IMR-90 (cell line): ENCODE results near the gene FOXO6. TPM values are rescaled to one million over a fixed set of nuclear protein-coding genes. Genes with fewer than 3 reads are reported as not detected.

Source experiments
- ATAC-seq: fragments of 200-7000 bp; cut with Tn5 transposase; 2 replicates; pipeline ENCODE4 v1.9.1; 2020; ENCODE audit warnings: low read depth, mild to moderate bottlenecking, moderate library complexity
- BruUV-seq: library from RNA; stranded (reverse); fragments of 400-500 nt; replicated peaks from 2 replicates; lab custom pipeline; 2021; lab: Mats Ljungman, UMichigan
- CTCF ChIA-PET: fragments of 300-600 bp; formaldehyde crosslinking; extraction: SDS; loops from one replicate; lab custom pipeline; 2021; ENCODE audit warnings: antibody characterized with exemption; lab: Yijun Ruan, JAX
- POLR2A ChIA-PET: fragments of 300-600 bp; sonication (Branson Sonifier 250); formaldehyde crosslinking; loops from one replicate; lab custom pipeline; 2022; ENCODE audit warnings: antibody characterized with exemption; ENCODE audit not compliant: unreplicated experiment; lab: Charles Lee
- DNase-seq: peaks from one replicate; pipeline ENCODE4 v3.0.0; 2013
- H2AFZ ChIP-seq: replicated peaks from 2 replicates; pipeline ENCODE3; 2013; ENCODE audit warnings: low read length, mild to moderate bottlenecking; ENCODE audit not compliant: poor library complexity
- H2AK5ac ChIP-seq: 2 replicates; pipeline ENCODE4 v1.6.1; 2013; ENCODE audit warnings: low read depth, low read length, inconsistent platforms
- H2AK9ac ChIP-seq: replicated peaks from 2 replicates; pipeline ENCODE3; 2013; ENCODE audit warnings: mild to moderate bottlenecking, low read depth, low read length, moderate library complexity; ENCODE audit not compliant: poor library complexity
- H2BK120ac ChIP-seq: 2 replicates; pipeline ENCODE4 v1.6.1; 2013; ENCODE audit warnings: low read depth, low read length, inconsistent platforms
- H2BK15ac ChIP-seq: 3 replicates; pipeline ENCODE4 v1.6.1; 2013; ENCODE audit warnings: low read depth, low read length, inconsistent platforms
- H2BK20ac ChIP-seq: 2 replicates; pipeline ENCODE4 v1.6.1; 2013; ENCODE audit warnings: low read depth, mild to moderate bottlenecking, inconsistent platforms, low read length, moderate library complexity
- H2BK5ac ChIP-seq: 2 replicates; pipeline ENCODE4 v1.6.1; 2013; ENCODE audit warnings: mild to moderate bottlenecking, low read depth, low read length, inconsistent platforms; ENCODE audit not compliant: poor library complexity, severe bottlenecking
- H3K14ac ChIP-seq: replicated peaks from 2 replicates; pipeline ENCODE4 v1.6.1; 2013; ENCODE audit warnings: low read depth, low read length, inconsistent platforms
- H3K18ac ChIP-seq: 2 replicates; pipeline ENCODE4 v1.6.1; 2013; ENCODE audit warnings: low read depth, low read length, control low read depth
- H3K23ac ChIP-seq: 2 replicates; pipeline ENCODE4 v1.6.1; 2013; ENCODE audit warnings: low read depth, low read length, inconsistent platforms
- H3K27ac ChIP-seq: 2 replicates; pipeline ENCODE4 v1.5.1; 2013; ENCODE audit warnings: mild to moderate bottlenecking, control low read depth, low read length; ENCODE audit not compliant: insufficient read depth
- H3K27me3 ChIP-seq: 2 replicates; pipeline ENCODE4 v1.6.1; 2013; ENCODE audit warnings: low read length; ENCODE audit not compliant: control insufficient read depth, insufficient read depth
- H3K36me3 ChIP-seq: 2 replicates; pipeline ENCODE4 v1.6.1; 2013; ENCODE audit warnings: low read length, mixed read lengths; ENCODE audit not compliant: control insufficient read depth, insufficient read depth
- H3K4ac ChIP-seq: 2 replicates; pipeline ENCODE4 v1.6.1; 2013; ENCODE audit warnings: low read depth, low read length, inconsistent platforms
- H3K4me1 ChIP-seq: 2 replicates; pipeline ENCODE4 v1.6.1; 2013; ENCODE audit warnings: low read length, mixed read lengths; ENCODE audit not compliant: control insufficient read depth, insufficient read depth
- H3K4me2 ChIP-seq: 2 replicates; pipeline ENCODE4 v1.6.1; 2013; ENCODE audit warnings: low read depth, mild to moderate bottlenecking, control low read depth, low read length, moderate library complexity
- H3K4me3 ChIP-seq: 2 replicates; pipeline ENCODE4 v1.5.1; 2013; ENCODE audit warnings: low read depth, mild to moderate bottlenecking, control low read depth, low read length, moderate library complexity; ENCODE audit not compliant: insufficient read depth
- H3K56ac ChIP-seq: 2 replicates; pipeline ENCODE4 v1.6.1; 2013; ENCODE audit warnings: low read length, inconsistent platforms; ENCODE audit not compliant: insufficient read depth; ENCODE audit errors: extremely low read depth
- H3K79me1 ChIP-seq, 2 experiments: 2 replicates each; pipeline ENCODE4 v1.6.1; 2013; ENCODE audit warnings: low read length in 2 of 2, inconsistent platforms in 1 of 2, low read depth in 1 of 2
- H3K9ac ChIP-seq: 2 replicates; pipeline ENCODE4 v1.6.1; 2013; ENCODE audit warnings: low read depth, low read length, control low read depth
- H3K9me1 ChIP-seq: 2 replicates; pipeline ENCODE4 v1.6.1; 2013; ENCODE audit warnings: low read length, inconsistent platforms; ENCODE audit not compliant: insufficient read depth
- H3K9me3 ChIP-seq: 2 replicates; pipeline ENCODE4 v1.6.1; 2013; ENCODE audit warnings: low read length; ENCODE audit not compliant: control insufficient read depth, insufficient read depth
- H4K20me1 ChIP-seq: 2 replicates; pipeline ENCODE4 v1.6.1; 2013; ENCODE audit warnings: low read length, inconsistent platforms; ENCODE audit not compliant: insufficient read depth
- H4K5ac ChIP-seq: 2 replicates; pipeline ENCODE4 v1.6.1; 2013; ENCODE audit warnings: mild to moderate bottlenecking, low read depth, low read length, control low read depth
- H4K8ac ChIP-seq, 2 experiments: 2 replicates each; pipeline ENCODE4 v1.6.1; 2013; ENCODE audit warnings: low read depth in 2 of 2, low read length in 2 of 2, control low read depth in 1 of 2, inconsistent platforms in 1 of 2
- H4K91ac ChIP-seq: 2 replicates; pipeline ENCODE4 v1.6.1; 2013; ENCODE audit warnings: low read depth, low read length, inconsistent platforms; ENCODE audit not compliant: insufficient read depth
- CEBPB ChIP-seq: IDR thresholded peaks from 2 replicates; pipeline ENCODE4 v1.6.1; 2012; ENCODE audit warnings: low read depth, low read length, improper control_type of control experiment
- CHD1 ChIP-seq: IDR thresholded peaks from 2 replicates; pipeline ENCODE4 v1.6.1; 2012; ENCODE audit warnings: low read depth, low read length, improper control_type of control experiment
- CTCF ChIP-seq: conservative IDR thresholded peaks from 2 replicates; pipeline ENCODE4 v1.5.1; 2012; ENCODE audit warnings: mild to moderate bottlenecking, low read depth, low read length, improper control_type of control experiment
- ELK1 ChIP-seq: fragments of 150-350 bp; IDR thresholded peaks from 2 replicates; pipeline ENCODE4 v1.6.1; 2016; ENCODE audit warnings: low read depth, mild to moderate bottlenecking, low read length, moderate library complexity, borderline replicate concordance
- FOS ChIP-seq: fragments of 150-350 bp; IDR thresholded peaks from 2 replicates; pipeline ENCODE4 v1.6.1; 2016; ENCODE audit warnings: low read depth, low read length
- MAZ ChIP-seq: IDR thresholded peaks from 2 replicates; pipeline ENCODE4 v1.6.1; 2012; ENCODE audit warnings: low read depth, mild to moderate bottlenecking, low read length, improper control_type of control experiment, moderate library complexity, borderline replicate concordance
- MXI1 ChIP-seq: IDR thresholded peaks from 2 replicates; pipeline ENCODE4 v1.6.1; 2012; ENCODE audit warnings: low read depth, mild to moderate bottlenecking, low read length, moderate library complexity, borderline replicate concordance
- NFE2L2 ChIP-seq: fragments of 150-350 bp; IDR thresholded peaks from 2 replicates; pipeline ENCODE4 v1.6.1; 2016; ENCODE audit warnings: low read depth, mild to moderate bottlenecking, low read length
- POLR2A ChIP-seq: IDR thresholded peaks from 2 replicates; pipeline ENCODE4 v1.6.1; 2012; ENCODE audit warnings: mild to moderate bottlenecking, low read depth, low read length
- RCOR1 ChIP-seq: IDR thresholded peaks from 2 replicates; pipeline ENCODE4 v1.6.1; 2012; ENCODE audit warnings: mild to moderate bottlenecking, low read length, improper control_type of control experiment; ENCODE audit not compliant: insufficient replicate concordance
- RFX5 ChIP-seq: IDR thresholded peaks from 2 replicates; pipeline ENCODE4 v1.8.0; 2012; ENCODE audit warnings: low read depth, mild to moderate bottlenecking, low read length, moderate library complexity
- SMC3 ChIP-seq: fragments of 150-350 bp; IDR thresholded peaks from 2 replicates; pipeline ENCODE4 v1.6.1; 2016; ENCODE audit warnings: low read depth, mild to moderate bottlenecking, antibody characterized with exemption, low read length, moderate library complexity
- WGBS, 2 experiments: methylation state at CpG; one replicate each; pipeline versions ENCODE4 v1.1.5 to v1.1.7; 2013; ENCODE audit warnings: missing lambda C conversion rate in 2 of 2; ENCODE audit not compliant: insufficient read length in 1 of 2; ENCODE audit errors: extremely low coverage in 2 of 2; 5-methylcytosine and 5-hydroxymethylcytosine counted together
- dilution Hi-C: fragments of 300-500 bp; cut with HindIII; formaldehyde crosslinking; loops from one replicate; pipeline ENCODE4 v1.14.3; 2018; ENCODE audit warnings: low sequenced_read_pairs; ENCODE audit not compliant: unreplicated experiment
- in situ Hi-C: fragments of 300-500 bp; cut with MboI; formaldehyde crosslinking; loops from 3 replicates; pipeline ENCODE4 v1.14.3; 2019; ENCODE audit warnings: low sequenced_read_pairs, inconsistent platforms, mixed read lengths
- intact Hi-C: fragments of 100-400 bp; cut with micrococcal nuclease; formaldehyde crosslinking; loops from 2 replicates; pipeline ENCODE4 v1.10.0; 2022
- polyA plus RNA-seq, 3 experiments: library from polyadenylated mRNA; depleted of rRNA; stranded (reverse); fragments of >200 nt; gene quantifications; 2 replicates each; pipeline ENCODE4 v1.2.3, GENCODE V29; 2012; ENCODE audit warnings: low replicate concordance in 1 of 3
- total RNA-seq: library from RNA; depleted of rRNA; stranded (reverse); fragments of >200 nt; gene quantifications from 2 replicates; pipeline ENCODE4 v1.2.3, GENCODE V29; 2012
- TF ChIP-seq, protein P1 (sequence below): fragments of 150-350 bp; IDR thresholded peaks from 2 replicates; pipeline ENCODE4 v1.6.1; 2017; ENCODE audit warnings: mild to moderate bottlenecking, antibody characterized with exemption, low read length, low read depth

FOXO6 gene
- total and polyA plus RNA-seq, 2 of the 4 experiments (the other 2 are of a cell fraction) = not detected

- Histone ChIP-seq H4K8ac (no peak overlapping the region; a peak in 1 of 4 replicates), H2AFZ (peak overlapping the region; percentile 49), H2AK5ac (no peak overlapping the region), H3K14ac (no peak overlapping the region), H3K79me1 (no peaks in the 10 kb centered on the region), H4K20me1 (0 out of 2 replicates have a peak, but pooled peaks cover 4% of the 10 kb centered on the region), H3K9me3 (no peaks in the 10 kb centered on the region), H3K27me3 (peaks cover 16% of the 10 kb centered on the region), H2BK15ac (no peak overlapping the region), H2BK120ac (no peak overlapping the region), H3K23ac (no peak overlapping the region), H3K4me3 (no peak overlapping the region), H3K36me3 (no peaks in the 10 kb centered on the region), H2BK5ac (no peak overlapping the region), H3K56ac (no peak overlapping the region), H3K4me2 (no peak overlapping the region), H2BK20ac (no peak overlapping the region), H3K4me1 (peaks cover 2% of the 10 kb centered on the region; the same call in 1 of the 2 replicates), H4K5ac (no peak overlapping the region), H3K9ac (no peak overlapping the region), H3K27ac (no peak overlapping the region), H4K91ac (no peak overlapping the region), H3K18ac (no peak overlapping the region), H3K4ac (no peak overlapping the region), H3K9me1 (0 out of 2 replicates have a peak, but pooled peaks cover 4% of the 10 kb centered on the region), H2AK9ac (peak overlapping the region; percentile 87)
- TF ChIP-seq MXI1 (no peak), CHD1 (no peak), CTCF (no peak), ELK1 (no peak), NFE2L2 (no peak), CEBPB (no peak), POLR2A (no peak), SMC3 (no peak), FOS (no peak), RCOR1 (no peak), MAZ (no peak), RFX5 (no peak)
- TF ChIP-seq, protein P1, sequence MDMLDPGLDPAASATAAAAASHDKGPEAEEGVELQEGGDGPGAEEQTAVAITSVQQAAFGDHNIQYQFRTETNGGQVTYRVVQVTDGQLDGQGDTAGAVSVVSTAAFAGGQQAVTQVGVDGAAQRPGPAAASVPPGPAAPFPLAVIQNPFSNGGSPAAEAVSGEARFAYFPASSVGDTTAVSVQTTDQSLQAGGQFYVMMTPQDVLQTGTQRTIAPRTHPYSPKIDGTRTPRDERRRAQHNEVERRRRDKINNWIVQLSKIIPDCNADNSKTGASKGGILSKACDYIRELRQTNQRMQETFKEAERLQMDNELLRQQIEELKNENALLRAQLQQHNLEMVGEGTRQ = no peak
- no TSS peak for BruUV-seq
- ChIA-PET POLR2A (no interaction called here), CTCF (interaction anchor here (1.0 to 1.7 kb wide), 3 partner anchors 12 to 135 kb away, joined by 3 to 10 read pairs (median 3); no protein-coding TSS in a partner anchor)
- in situ Hi-C loops = loop anchor here (5.0 to 25.0 kb wide), 2 partner anchors 150 to 380 kb away; no protein-coding TSS in a partner anchor
- intact Hi-C loops = loop anchor here (1.0 kb wide), 3 partner anchors 94 to 149 kb away; no protein-coding TSS in a partner anchor
- dilution Hi-C loops = no loop called here
- ATAC-seq (no peak), DNase-seq (no peak)
- WGBS, 2 experiments = 93% methylated on average over 2 of the region's 6 CpGs; no CpG with 5 or more reads in 1 of the 2 experiments
Observed at GRCh38 chr1:41417746-41418145, 56.5 kb downstream of the FOXO6 start.
